Stimulated activated CD4-positive, alpha-beta T cell treated with anti-CD3 and anti-CD28 coated beads, Interleukin-15, amount 100 ng/mL, for 48 hours (primary cell): Measurements from ENCODE around the gene CRELD2.

ENCODE experiments used
- DNase-seq, 2 donors: peaks; one replicate each; pipeline ENCODE4 v3.0.0-alpha.2; 2020; ENCODE audit warnings: low read depth in 2 of 2

The CRELD2 gene

GRCh38 chr22:49917974-49918910, at the start of gene CRELD2, which contains the start of gene ALG12:
Gene CRELD2 (plus strand): TSS chr22:49918634. CDS start chr22:49918770, 136 bp downstream.
Gene ALG12 (minus strand): TSS chr22:49918438. CDS start chr22:49913765, 4,673 bp downstream.
- DNase-seq: peak; percentile 96 to 97

- no peak for DNase-seq
Measured at GRCh38 chr22:49869086-49869830, 49.2 kb upstream of the CRELD2 start.

GRCh38 chr22:49869845-49870712, 48.4 kb upstream of the CRELD2 start:
- no peak for DNase-seq

GRCh38 chr22:49871482-49871881, 47.0 kb upstream of the CRELD2 start:
- DNase-seq: no peak

GRCh38 chr22:49872347-49872746, 46.1 kb upstream of the CRELD2 start:
- DNase-seq: no peak

GRCh38 chr22:49873228-49873940, 45.0 kb upstream of the CRELD2 start:
- no peak for DNase-seq

GRCh38 chr22:49877642-49878041, 40.8 kb upstream of the CRELD2 start:
- DNase-seq: no peak

- no peak for DNase-seq
Measured at GRCh38 chr22:49878206-49878605, 40.2 kb upstream of the CRELD2 start.

GRCh38 chr22:49879871-49880270, 38.6 kb upstream of the CRELD2 start:
- no peak for DNase-seq

- no peak for DNase-seq
Measured at GRCh38 chr22:49880281-49880680, 38.2 kb upstream of the CRELD2 start.

- no peak for DNase-seq
Measured at GRCh38 chr22:49881856-49882255, 36.6 kb upstream of the CRELD2 start.

- DNase-seq: no peak
Measured at GRCh38 chr22:49882519-49883293, 35.7 kb upstream of the CRELD2 start.

GRCh38 chr22:49883294-49883640, 35.2 kb upstream of the CRELD2 start:
- no peak for DNase-seq

GRCh38 chr22:49884075-49884474, 34.4 kb upstream of the CRELD2 start:
- DNase-seq: no peak

GRCh38 chr22:49884503-49885260, 33.8 kb upstream of the CRELD2 start:
- no peak for DNase-seq

- DNase-seq: no peak
Measured at GRCh38 chr22:49885281-49885680, 33.2 kb upstream of the CRELD2 start.

GRCh38 chr22:49885881-49886280, 32.6 kb upstream of the CRELD2 start:
- no peak for DNase-seq

- no peak for DNase-seq
Measured at GRCh38 chr22:49886346-49887063, 31.9 kb upstream of the CRELD2 start.

GRCh38 chr22:49887064-49887451, 31.4 kb upstream of the CRELD2 start:
- DNase-seq: no peak
